ENCODE results near the gene LMBR1. TPM values are rescaled to one million over a fixed set of nuclear protein-coding genes. Genes with fewer than 3 reads are reported as not detected.

Gene LMBR1
- total and polyA plus RNA-seq, 4 donors, result 11.2 to 35.7 (median 17.9) TPM

- no peak for DNase-seq (ENCODE audit: low spot score)
- 97% methylated on average over 3 of the region's 3 CpGs for WGBS
- Histone ChIP-seq H3K9me3 (ENCODE audit: control insufficient read depth in 4 of 4, low read length in 3 of 4) (no peaks in the 10 kb centered on the region), H3K4me3 (ENCODE audit: low read depth in 1 of 3, low read length in 3 of 3) (no peak overlapping the region), H3K27ac (ENCODE audit: low read depth in 1 of 2, low read length in 2 of 2) (no peak overlapping the region), H3K36me3 (ENCODE audit: control insufficient read depth in 4 of 4, insufficient read depth in 3 of 4, low read depth in 1 of 4, low read length in 3 of 4) (peaks cover 0 to 15% (median 1%) of the 10 kb centered on the region in 4 donors), H3K4me1 (ENCODE audit: control insufficient read depth in 4 of 4, insufficient read depth in 4 of 4, low read length in 3 of 4) (no peaks in the 10 kb centered on the region), H3K9ac (ENCODE audit: low read depth in 1 of 2, low read length in 2 of 2) (no peak overlapping the region), H3K27me3 (ENCODE audit: control insufficient read depth in 4 of 4, insufficient read depth in 4 of 4, low read length in 3 of 4) (no peaks in the 10 kb centered on the region)
- TF ChIP-seq CTCF (IDR thresholded peaks at IDR 0.05; ENCODE audit: low read depth, low read length, missing input control), result no peak
- no peak for TF ChIP-seq RXRA (IDR thresholded peaks at IDR 0.05)
- TF ChIP-seq GABPA (IDR thresholded peaks at IDR 0.05 in 1 of 2, conservative IDR thresholded peaks at IDR 0.05 in 1 of 2), result no peak
- TF ChIP-seq ZBTB33 (IDR thresholded peaks at IDR 0.05), result no peak
- TF ChIP-seq TAF1 (conservative IDR thresholded peaks at IDR 0.05), result no peak
- TF ChIP-seq FOXA1 (IDR thresholded peaks at IDR 0.05), result no peak
- no peak for TF ChIP-seq RAD21 (IDR thresholded peaks at IDR 0.05)
- TF ChIP-seq NR2F2 (IDR thresholded peaks at IDR 0.05), result no peak
- no peak for TF ChIP-seq JUND (IDR thresholded peaks at IDR 0.05)
Measured at GRCh38 chr7:156836443-156836842, 56.5 kb downstream of the LMBR1 start.

- Histone ChIP-seq H3K27me3 (ENCODE audit: control insufficient read depth in 4 of 4, insufficient read depth in 4 of 4, low read length in 3 of 4) (no peaks in the 10 kb centered on the region), H3K36me3 (ENCODE audit: control insufficient read depth in 4 of 4, insufficient read depth in 3 of 4, low read depth in 1 of 4, low read length in 3 of 4) (peaks cover 0 to 15% (median 1%) of the 10 kb centered on the region in 4 donors), H3K27ac (ENCODE audit: low read depth in 1 of 2, low read length in 2 of 2) (no peak overlapping the region), H3K9ac (ENCODE audit: low read depth in 1 of 2, low read length in 2 of 2) (no peak overlapping the region), H3K4me1 (ENCODE audit: control insufficient read depth in 4 of 4, insufficient read depth in 4 of 4, low read length in 3 of 4) (no peaks in the 10 kb centered on the region), H3K4me3 (ENCODE audit: low read depth in 1 of 3, low read length in 3 of 3) (no peak overlapping the region), H3K9me3 (ENCODE audit: control insufficient read depth in 4 of 4, low read length in 3 of 4) (no peaks in the 10 kb centered on the region)
- 97% methylated on average over 3 of the region's 3 CpGs for WGBS
- DNase-seq (ENCODE audit: low spot score), result no peak
- TF ChIP-seq RXRA (IDR thresholded peaks at IDR 0.05), result no peak
Measured at GRCh38 chr7:156834462-156834861, 58.5 kb downstream of the LMBR1 start.

GRCh38 chr7:156833312-156833711, 59.7 kb downstream of the LMBR1 start:
- TF ChIP-seq FOXA1 (IDR thresholded peaks at IDR 0.05) (no peak), HNF4A (conservative IDR thresholded peaks at IDR 0.05) (no peak), MAX (IDR thresholded peaks at IDR 0.05) (no peak), TAF1 (conservative IDR thresholded peaks at IDR 0.05) (no peak), ZBTB33 (IDR thresholded peaks at IDR 0.05) (no peak), YY1 (IDR thresholded peaks at IDR 0.05) (no peak), CTCF (IDR thresholded peaks at IDR 0.05; ENCODE audit: low read depth, low read length, missing input control) (no peak)
- no peaks in the 10 kb centered on the region for H3K27me3 ChIP-seq (ENCODE audit: control insufficient read depth in 4 of 4, insufficient read depth in 4 of 4, low read length in 3 of 4)
- H3K9ac ChIP-seq (ENCODE audit: low read depth in 1 of 2, low read length in 2 of 2), result no peak overlapping the region
- H3K27ac ChIP-seq (ENCODE audit: low read depth in 1 of 2, low read length in 2 of 2), result no peak overlapping the region
- H3K36me3 ChIP-seq (ENCODE audit: control insufficient read depth in 4 of 4, insufficient read depth in 3 of 4, low read depth in 1 of 4, low read length in 3 of 4), result peaks cover 0 to 15% (median 1%) of the 10 kb centered on the region in 4 donors
- no peaks in the 10 kb centered on the region for H3K9me3 ChIP-seq (ENCODE audit: control insufficient read depth in 4 of 4, low read length in 3 of 4)
- 97% methylated on average over 4 of the region's 4 CpGs for WGBS
- H3K4me3 ChIP-seq (ENCODE audit: low read depth in 1 of 3, low read length in 3 of 3), result no peak overlapping the region
- DNase-seq (ENCODE audit: low spot score), result no peak
- H3K4me1 ChIP-seq (ENCODE audit: control insufficient read depth in 4 of 4, insufficient read depth in 4 of 4, low read length in 3 of 4), result no peaks in the 10 kb centered on the region
